LNCAP (cell line): ENCODE results near the gene SARDH.

Experiments used
- TF ChIP-seq, protein P1 (sequence below): fragments of 450-650 bp; IDR thresholded peaks from 2 replicates; pipeline ENCODE4 v1.5.1; 2017; ENCODE audit warnings: mild to moderate bottlenecking

Gene SARDH

DNA sequence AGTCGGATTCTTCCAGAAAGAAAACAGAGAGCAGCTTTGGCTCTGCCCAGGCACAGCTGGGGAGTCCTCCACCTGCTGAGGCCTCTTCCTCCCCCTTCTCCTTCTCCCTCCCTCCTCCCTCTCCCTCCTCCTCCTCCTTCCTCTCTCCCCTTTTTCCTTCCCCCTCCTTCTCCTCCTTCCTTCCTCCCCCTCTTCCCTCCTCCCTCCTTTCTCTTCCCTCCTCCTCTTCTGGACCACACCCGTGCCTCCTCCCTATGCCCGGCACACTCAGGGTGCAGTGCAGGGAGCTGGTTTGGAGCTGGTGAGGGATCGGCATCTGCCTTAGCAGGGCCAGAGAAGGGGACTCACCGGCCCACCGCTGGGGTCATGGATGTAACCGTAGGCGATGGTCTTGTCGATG is 71.8 kb downstream of the SARDH start:
- TF ChIP-seq, protein P1, sequence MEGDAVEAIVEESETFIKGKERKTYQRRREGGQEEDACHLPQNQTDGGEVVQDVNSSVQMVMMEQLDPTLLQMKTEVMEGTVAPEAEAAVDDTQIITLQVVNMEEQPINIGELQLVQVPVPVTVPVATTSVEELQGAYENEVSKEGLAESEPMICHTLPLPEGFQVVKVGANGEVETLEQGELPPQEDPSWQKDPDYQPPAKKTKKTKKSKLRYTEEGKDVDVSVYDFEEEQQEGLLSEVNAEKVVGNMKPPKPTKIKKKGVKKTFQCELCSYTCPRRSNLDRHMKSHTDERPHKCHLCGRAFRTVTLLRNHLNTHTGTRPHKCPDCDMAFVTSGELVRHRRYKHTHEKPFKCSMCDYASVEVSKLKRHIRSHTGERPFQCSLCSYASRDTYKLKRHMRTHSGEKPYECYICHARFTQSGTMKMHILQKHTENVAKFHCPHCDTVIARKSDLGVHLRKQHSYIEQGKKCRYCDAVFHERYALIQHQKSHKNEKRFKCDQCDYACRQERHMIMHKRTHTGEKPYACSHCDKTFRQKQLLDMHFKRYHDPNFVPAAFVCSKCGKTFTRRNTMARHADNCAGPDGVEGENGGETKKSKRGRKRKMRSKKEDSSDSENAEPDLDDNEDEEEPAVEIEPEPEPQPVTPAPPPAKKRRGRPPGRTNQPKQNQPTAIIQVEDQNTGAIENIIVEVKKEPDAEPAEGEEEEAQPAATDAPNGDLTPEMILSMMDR: no peak

- TF ChIP-seq, protein P1: no peak
These were observed 72.6 kb downstream of the SARDH start for GRCh38 chr9:133665535-133665934.

- TF ChIP-seq, protein P1: no peak
These were observed 73.1 kb downstream of the SARDH start for GRCh38 chr9:133665096-133665495.

- TF ChIP-seq, protein P1: no peak; the same call in 1 of the 2 replicates
These were observed 73.7 kb downstream of the SARDH start for GRCh38 chr9:133664173-133665050.

DNA sequence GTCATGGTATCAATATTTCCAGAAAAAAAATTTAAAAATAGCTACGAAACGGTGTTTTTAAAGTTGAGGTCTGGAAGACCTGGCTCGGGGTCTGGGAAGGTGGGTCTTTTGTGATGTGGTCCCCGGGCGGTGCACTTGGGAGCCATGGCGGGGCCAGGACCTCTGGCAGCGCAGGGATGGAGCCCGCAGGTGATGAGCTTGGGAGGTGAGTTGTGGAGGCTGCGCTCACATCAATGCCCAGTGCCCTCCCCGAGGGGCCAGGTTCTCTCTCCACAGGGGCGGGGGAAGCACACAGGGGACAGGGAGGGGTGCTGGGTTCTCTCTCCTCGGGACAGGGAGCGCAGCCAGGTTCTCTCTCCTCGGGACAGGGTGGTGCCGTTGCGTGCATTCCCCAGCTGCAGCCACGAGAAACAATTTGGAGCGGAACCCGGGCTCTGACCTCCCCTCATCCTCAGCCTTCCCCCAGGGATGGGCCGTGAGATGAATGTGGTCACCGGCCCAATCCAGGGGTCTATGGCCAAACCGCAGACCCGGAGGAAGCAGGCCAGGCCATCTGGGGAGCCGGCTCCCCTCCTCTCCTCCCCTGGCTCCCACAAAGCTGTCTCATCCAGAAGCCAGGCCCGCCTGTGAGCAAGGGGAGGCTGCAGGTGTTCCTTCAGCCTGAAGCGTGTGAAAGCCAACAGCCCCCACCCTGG is 76.2 kb downstream of the SARDH start:
- TF ChIP-seq, protein P1: no peak

- TF ChIP-seq, protein P1: no peak
These were observed 78.6 kb downstream of the SARDH start for GRCh38 chr9:133659516-133659915.

DNA sequence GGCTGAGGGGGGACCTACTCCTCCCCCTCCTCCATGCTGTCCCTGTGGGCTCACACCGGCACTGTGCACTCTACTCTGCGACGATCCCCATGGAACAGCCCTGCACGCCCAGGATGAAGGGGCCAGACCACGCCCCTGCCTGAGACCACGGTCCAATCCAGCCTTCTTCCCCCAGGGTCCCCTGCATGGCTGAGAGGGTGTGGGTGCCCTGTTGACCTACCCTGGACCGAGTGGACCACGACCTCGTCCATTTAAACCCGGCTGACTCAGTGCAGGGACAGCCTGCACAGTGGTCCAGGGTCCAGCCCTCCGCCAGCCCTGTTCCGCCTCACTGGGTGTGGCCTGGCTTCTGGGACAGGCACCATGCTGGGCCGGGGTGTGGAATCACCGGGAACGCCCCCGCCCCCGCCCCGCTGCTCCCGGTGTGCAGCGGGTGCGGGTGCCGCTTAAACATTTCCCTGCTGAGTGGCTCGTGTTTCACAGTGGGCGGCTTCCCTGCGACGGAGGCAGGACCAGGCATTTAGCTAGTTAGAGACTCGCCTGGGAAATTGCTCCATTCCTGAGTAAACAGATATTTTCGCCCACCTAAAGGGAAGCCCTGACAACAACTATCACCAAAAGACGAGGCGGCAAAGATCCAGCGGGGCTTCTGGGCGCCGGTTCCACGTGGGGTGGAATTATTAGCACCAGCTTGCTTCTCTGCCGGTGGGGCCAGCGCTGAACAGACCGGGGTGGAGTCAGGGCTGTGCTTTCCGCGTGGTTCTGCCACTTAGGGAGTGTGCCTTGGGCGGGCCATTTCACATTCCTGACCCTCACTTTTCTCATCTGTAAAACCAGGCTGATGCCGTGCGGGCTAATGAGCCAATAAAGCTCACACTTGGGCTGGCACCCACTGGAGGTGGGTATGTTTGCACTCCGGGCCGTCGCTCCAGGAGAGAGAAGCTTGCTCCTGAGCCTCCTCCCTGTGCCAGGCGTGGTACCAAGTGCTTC is 79.4 kb downstream of the SARDH start:
- TF ChIP-seq, protein P1: no peak
